Thyroid gland (tissue), 4 donors: ENCODE data around the gene OLIG1.

Experiments
- POLR2A ChIP-seq, 2 donors: fragments of 450-650 bp; IDR thresholded peaks; one replicate each; pipeline ENCODE4 v1.6.1; 2017; ENCODE audit warnings: antibody characterized with exemption in 2 of 2, mild to moderate bottlenecking in 2 of 2, moderate library complexity in 1 of 2
- TF ChIP-seq, protein P1 (sequence below), 6 experiments: fragments of 200-600 bp in 3 of 6; fragments of 450-650 bp in 3 of 6; sonication (generic) in 3 of 6; IDR thresholded peaks; one replicate each; pipeline ENCODE4 v1.5.1; 2016 to 2019; ENCODE audit warnings: antibody characterized with exemption in 6 of 6, mild to moderate bottlenecking in 2 of 6, inconsistent platforms in 1 of 6, moderate library complexity in 1 of 6

DNA sequence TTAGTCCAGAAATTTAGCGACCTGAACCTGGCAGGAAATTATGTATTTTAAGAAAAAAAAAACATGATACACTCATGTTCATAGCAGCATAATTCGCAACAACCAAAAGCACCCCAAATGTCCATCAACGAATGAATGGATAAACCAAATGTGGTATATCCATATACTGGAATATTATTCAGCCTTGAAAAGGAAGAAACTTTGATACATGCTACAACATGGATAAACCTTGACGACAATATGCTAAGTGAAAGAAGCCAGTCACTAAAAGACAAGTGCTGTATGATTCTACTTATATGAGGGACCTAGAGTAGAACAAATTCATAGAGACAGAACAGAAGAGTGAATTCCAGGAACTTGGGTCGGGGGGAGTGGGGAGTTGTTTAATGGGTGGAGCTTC is 698 bp upstream of the OLIG1 start:
- TF ChIP-seq, protein P1, sequence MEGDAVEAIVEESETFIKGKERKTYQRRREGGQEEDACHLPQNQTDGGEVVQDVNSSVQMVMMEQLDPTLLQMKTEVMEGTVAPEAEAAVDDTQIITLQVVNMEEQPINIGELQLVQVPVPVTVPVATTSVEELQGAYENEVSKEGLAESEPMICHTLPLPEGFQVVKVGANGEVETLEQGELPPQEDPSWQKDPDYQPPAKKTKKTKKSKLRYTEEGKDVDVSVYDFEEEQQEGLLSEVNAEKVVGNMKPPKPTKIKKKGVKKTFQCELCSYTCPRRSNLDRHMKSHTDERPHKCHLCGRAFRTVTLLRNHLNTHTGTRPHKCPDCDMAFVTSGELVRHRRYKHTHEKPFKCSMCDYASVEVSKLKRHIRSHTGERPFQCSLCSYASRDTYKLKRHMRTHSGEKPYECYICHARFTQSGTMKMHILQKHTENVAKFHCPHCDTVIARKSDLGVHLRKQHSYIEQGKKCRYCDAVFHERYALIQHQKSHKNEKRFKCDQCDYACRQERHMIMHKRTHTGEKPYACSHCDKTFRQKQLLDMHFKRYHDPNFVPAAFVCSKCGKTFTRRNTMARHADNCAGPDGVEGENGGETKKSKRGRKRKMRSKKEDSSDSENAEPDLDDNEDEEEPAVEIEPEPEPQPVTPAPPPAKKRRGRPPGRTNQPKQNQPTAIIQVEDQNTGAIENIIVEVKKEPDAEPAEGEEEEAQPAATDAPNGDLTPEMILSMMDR (IDR thresholded peaks at IDR 0.05), result no peak
- no peak for TF ChIP-seq POLR2A (IDR thresholded peaks at IDR 0.05)
